ENCODE results near the gene ZBTB8A.
"Not testable (repeated sequence)": the region's sequence is repeated elsewhere in the genome, so short reads cannot be mapped to it uniquely, and the experiment has no call there.

The ZBTB8A gene

DNA sequence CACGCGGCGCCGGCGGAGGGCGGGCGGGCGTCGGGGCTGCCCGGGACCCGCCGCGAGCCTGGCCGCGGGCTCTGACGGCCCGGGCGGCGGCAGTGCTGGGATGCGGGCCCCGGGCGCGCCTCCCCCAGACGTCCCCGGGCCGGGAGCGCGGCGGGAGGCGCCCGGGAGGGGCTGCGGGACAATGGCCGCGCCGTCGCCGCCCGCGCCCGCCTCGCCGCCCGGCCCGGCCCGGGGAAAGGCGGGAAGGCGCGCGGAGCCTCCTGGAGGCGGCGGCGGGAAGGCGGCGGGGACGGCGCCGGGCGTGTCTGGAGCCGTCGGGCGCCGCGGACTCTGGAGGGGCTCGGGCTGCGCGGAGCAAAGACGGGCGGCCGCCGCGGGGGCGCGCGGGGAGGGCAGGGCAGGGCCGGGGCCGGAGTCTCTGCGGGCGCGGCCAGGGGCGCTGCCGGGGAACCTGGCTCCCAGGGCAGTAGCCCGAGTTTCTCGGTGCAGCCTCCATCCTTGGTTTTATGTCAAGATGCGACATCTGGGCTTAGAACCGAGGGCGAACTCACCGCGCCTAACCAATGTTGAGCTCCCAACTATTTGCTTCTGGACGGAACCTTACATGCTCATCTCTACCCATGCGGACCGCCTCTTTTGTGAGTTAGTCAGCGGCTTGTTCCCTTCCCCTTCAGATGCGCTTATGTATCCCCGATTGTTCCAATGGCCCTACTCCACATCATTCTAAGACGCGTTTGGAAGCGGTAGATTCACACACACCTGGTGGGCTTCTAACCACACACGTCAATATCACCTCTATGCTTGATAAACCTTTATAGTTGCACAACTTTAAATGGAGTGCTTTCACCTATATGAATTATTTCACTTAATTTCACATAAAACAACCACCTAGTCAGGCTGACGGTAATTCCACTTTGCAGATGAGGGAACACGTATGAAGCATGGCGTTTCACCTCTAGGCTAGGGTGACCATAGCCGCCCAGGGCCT lies 651 bp downstream of the ZBTB8A start:
- DNase-seq = peak; percentile 44

DNA sequence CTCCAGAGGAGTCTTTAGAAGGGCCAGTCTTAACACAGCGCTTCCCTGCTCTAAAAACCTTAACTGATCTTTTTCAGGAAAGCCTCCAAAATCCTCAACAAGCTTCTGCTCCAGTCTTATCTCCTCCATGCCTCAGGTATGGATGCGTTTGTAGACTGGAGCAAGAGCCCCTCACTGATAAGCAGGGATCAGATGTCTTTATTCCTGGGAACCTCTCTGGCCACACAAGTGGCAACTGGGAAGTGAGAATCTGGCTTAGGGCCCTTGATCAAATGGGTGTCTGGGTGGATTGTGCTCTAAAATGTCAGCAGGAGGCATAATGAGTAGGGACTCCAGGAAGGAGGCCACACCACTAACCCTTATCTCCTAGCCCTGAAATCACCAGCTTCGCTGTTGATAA lies 1.4 kb downstream of the ZBTB8A start:
- no peak for DNase-seq

DNA sequence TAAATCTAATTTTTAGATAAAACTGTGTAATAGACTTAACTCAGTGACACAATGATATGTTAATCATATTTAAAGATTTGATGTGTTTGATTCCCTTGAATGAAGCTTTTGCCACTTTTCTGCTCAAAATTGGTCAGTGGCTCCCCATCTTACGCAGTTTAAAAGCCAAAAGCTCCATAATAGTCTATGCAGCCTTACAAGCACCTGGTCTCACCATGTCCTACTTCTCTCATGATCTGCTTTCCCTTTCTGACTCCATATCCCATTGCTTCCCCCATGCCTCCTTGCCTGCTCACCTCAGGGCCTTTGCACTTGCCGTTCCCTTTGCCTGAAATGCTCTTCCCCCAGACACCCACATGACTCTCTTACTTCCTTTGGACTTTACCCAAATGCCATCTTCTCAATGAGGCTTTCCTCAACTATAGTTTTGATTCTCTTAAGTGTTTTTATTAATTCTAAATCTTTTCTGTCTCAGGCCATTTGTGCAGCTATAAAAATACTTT lies 1.9 kb downstream of the ZBTB8A start:
- no peak for DNase-seq

DNA sequence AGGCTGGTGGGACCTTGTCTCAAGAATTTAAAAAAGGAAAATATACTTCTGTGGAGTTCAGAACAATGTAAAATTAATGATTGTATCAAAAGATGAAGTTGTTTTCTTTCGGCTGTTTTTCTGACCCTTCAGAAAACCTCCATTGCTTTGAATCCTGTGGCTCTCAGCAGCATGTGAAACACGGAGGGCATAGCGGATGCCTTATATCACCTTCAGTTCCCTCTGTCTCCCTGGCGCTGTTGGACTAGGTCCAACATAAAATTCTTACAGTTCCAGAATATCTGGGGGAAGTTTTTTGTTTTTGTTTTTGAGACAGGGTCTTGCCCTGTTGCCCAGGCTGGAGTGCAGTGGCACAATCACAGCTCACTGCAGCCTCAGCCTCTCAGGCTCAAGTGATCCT lies 7.4 kb downstream of the ZBTB8A start:
- DNase-seq = no peak

DNA sequence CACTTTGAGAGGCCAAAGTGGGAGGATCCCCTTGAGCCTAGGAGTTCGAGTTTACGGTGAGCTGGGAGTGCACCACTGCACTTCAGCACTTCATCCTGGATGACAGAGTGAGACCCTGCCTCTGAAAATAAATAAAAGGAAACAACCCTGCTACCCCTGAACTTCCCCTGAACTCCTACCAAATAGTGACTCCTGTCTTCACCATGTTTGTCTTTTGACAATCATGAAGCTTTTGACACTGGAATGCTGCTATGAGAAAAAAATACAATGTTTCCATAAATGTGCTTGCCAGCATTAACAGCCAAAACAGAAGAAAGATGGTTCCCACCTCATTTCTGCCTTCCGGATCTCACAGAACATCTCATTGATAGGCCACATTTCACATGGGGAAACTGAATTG lies 10.4 kb downstream of the ZBTB8A start:
- DNase-seq = no peak

DNA sequence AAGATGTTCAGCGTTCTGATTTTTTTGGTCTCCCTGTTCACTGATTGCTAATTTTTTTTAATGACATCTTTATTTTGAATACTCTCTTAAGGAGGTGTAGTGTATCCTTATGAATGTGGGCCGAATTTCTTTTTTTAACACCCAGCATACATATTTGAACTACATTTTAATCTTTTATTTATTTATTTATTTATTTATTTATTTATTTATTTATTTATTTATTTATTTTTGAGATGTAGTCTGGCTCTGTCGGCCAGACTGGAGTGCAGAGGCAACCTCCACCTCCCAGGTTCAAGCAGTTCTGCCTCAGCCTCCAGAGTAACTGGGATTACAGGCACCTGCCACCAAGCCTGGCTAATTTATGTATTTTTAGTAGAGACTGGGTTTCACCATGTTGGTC lies 15.1 kb downstream of the ZBTB8A start:
- DNase-seq = no peak

DNA sequence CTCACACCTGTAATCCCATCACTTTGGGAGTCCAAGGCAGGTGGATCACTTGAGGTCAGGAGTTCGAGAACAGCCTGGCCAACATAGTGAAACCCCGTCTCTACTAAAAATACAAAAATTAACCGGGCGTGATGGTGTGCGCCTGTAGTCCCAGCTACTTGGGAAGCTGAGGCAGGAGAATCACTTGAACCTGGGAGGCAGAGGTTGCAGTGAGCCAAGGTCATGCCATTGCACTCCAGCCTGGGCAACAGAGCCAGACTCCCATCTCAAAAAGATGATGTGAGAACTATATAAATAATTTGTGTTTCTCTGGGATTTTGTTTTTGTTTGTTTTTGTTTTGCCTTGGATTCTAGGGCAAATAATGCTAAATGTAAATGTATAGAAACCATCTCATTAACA lies 17.8 kb downstream of the ZBTB8A start:
- not testable (repeated sequence) for DNase-seq

DNA sequence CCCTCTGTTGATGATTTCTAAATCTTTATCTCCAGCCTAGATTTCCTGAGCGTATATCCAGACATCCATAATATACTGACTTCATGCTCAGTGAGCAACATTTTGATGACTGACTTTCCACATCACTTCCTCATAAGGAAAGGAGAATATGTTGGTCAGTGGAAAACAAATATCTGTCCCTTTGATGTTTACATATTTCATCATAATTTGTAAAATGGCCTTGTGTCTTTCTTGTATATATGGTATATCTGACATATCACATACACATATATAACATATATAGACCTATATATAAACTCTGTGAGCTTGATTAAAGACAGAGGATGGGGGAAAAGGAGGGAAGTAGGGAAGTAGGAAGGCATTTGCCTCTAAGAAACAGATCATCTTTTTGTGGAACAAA lies 18.6 kb downstream of the ZBTB8A start:
- DNase-seq = no peak

DNA sequence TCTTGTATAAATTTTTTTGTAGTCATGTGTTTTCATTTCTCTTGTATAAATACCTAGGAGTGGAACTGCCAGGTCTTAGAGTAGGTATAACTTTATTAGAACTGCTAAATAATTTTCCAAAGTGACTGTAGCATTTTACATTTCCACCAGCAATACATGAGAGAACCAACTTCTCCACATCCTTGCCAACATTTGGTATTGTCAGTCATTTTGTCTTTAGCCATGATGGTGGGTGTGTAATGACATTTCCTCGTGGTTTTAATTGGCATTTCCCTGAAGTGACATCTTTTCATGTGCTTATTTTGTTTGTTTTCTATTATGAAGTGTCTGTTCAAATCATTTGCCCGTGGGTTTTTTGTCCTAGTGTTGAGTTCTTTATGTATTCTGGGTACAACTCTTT lies 29.7 kb downstream of the ZBTB8A start:
- no peak for DNase-seq

DNA sequence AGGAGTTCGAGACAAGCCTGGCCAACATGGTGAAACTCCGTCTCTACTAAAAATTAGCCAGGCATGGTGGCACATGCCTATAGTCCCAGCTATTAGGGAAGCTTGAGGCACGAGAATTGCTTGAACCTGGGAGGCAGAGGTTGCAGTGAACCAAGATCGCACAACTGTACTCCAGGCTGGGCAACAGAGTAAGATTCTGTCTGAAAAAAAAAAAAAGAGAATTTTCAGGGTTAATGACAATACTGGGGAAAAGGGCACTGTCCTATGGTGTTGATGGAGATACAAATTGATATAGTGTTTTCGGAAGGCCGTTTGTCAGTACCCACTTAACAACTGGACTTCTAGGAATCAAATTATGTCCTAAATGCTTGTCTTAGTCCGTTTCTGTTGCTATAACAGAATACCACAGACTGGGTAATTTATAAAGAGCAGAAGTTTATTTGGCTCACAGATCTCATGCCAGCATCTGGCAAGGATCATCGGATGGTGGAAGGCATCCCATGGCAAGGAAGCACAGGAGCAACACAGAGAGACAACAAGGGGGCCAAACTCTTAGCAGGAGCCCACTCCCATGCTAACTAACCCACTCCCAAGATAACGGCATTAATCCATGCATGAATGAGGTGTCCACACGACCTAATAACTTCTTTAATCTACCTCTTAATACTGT lies 41.3 kb downstream of the ZBTB8A start:
- DNase-seq = no peak

DNA sequence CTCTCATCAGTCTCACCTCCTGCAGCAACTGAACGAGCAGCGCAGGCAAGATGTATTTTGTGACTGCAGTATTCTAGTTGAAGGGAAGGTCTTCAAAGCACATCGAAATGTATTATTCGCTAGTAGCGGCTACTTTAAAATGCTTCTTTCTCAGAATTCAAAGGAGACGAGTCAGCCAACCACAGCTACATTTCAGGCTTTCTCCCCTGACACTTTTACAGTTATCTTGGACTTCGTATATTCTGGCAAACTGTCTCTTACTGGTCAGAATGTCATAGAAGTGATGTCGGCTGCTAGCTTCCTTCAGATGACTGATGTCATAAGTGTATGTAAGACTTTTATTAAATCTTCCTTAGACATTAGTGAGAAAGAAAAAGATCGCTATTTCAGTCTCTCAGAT lies 53.7 kb downstream of the ZBTB8A start:
- DNase-seq = no peak

DNA sequence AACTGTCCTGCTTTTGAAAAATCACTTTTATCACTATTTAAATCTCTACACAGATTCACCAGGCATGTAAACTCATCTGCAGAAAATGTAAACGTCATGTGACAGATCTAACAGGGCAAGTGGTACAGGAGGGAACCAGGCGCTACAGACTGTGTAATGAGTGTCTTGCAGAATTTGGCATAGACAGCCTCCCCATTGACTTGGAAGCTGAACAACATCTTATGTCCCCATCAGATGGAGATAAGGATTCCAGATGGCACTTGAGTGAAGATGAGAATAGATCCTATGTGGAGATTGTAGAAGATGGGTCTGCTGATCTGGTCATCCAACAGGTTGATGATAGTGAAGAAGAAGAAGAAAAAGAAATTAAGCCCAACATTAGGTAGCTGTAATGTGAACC lies 60.8 kb downstream of the ZBTB8A start:
- no peak for DNase-seq

DNA sequence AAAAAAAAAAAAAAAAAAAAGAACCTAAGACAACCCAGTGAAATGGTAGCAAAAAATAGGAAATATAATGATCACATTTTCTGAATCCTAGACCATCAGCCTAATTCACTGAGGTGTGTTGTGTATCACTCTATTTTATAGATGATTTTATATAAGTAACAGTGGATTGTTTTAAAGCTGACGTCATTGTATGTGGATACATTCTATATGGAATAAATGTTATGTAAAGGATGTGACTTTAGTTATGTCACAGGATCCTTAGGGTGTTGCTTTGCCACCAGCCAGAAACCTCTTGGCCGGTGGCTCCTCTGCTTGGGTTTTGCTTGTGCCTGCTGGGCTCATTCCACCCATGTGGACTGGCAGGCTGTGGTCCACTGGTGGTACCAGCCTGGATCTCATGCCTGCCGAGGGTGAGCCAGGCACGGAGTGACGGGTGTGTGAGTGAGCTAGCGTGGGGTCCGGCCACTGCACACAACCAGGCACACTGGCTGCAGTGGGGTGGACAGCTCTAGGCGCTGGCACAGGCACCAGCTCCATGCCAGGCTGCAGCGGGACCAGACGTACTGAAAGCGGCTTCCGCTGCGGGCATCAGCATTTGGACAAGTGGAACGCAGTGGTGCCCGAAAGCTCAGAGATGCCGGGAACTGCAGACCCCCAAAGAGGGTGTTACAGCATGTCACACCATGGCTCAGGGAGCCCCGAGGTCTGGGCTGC lies 66.6 kb downstream of the ZBTB8A start:
- DNase-seq = no peak

DNA sequence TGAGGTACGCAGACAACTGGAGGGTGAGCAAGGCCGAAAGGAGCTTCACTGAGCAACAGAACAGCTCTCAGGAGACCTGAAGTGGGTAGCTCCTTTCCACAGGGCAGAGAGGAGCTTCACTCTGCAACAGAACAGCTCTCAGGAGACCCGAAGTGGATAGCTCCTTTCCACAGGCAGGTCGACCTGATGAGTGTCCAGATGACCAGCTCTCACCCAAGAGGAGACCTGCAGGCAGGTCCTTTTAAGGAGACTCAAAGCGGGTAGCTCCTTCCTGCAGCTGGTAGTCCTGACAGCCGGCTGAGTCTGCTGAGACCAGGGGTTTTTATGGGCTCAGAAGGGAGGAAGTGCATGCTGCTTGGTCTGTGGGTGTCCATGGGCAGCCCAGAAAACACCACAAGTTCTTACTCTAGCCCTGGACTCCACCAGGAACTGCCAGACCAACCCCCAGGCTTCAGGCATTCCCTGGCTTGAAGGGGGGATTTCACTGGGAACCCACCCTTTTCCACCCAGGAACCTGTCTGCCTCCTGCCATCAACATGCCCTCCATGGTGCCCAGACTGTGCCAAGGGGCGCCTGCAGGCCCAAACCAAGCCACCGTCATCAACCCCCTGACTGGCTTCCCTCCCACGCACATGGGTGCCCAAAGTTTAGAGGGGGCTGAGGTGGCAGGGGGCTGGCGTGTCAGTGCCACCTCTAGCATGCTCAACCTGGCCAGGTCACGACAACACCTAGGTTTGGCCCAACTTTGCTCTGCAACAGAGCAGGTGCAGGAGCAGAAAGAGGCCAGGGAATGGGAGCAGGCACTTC lies 67.5 kb downstream of the ZBTB8A start:
- no peak for DNase-seq

DNA sequence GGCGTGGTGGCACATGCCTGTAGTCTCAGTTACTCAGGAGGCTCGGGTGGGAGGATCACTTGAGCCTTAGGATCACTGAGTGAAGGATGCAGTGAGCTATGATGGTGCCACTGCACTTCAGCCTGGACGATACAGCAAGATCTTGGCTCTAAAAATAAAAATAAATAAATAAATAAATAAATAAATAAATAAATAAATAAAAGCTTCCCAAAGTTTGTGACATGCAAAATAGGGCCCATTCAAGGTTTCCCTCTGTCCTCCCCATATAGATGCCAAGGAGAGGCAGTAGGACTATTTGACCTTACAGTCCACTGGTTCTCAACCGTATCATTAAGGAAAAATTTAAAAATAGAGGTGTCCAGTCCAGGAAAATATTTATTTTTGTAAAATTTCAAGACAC lies 70.0 kb downstream of the ZBTB8A start:
- DNase-seq = no peak

DNA sequence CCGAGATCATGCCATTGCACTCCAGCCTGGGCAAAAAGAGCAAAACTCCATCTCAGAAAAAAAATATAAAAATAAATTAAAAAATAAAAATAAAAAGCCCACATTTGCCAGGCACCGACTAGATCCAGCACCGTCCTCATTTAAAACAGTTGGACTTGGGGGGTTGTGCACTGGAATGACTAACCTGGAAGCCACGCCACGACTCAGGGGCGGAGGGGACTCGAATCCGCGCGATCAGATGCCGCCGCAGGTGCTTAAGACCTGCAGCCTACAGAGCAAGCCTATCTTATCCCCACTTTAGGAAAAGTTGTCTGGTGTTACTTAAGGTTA lies 72.6 kb downstream of the ZBTB8A start:
- no peak for DNase-seq

DNA sequence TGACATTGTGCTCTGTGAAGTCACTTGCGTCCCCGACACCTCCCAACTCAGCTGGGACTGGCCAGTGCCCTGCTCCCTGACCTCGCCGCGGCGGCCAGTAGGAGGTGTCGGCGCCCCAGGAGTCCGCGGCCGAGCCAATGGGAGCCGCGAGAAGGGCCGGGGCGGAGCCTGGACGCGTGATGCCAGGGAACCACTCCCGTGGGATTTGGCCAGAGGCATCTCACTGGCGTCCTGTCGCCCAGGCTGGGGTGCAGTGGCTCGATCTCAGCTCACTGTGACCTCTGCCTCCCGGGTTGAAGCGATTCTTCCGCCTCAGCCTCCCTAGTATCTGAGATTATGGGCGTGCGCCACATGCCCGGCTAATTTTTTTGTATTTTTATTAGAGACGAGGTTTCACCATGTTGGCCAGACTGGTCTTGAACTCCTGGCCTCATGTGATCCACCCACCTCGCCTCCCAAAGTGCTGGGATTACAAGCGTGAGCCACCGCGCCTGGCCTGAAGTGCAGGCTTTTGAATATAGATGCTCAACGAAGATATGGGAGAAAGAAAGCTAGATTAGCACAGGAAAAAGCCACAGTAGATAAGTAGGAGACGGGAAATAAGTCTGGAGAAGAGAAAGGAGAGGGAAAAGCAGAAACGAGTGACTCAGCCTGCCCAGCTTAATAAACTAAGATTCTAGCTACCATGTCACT lies 73.1 kb downstream of the ZBTB8A start:
- peak; percentile 58 for DNase-seq

DNA sequence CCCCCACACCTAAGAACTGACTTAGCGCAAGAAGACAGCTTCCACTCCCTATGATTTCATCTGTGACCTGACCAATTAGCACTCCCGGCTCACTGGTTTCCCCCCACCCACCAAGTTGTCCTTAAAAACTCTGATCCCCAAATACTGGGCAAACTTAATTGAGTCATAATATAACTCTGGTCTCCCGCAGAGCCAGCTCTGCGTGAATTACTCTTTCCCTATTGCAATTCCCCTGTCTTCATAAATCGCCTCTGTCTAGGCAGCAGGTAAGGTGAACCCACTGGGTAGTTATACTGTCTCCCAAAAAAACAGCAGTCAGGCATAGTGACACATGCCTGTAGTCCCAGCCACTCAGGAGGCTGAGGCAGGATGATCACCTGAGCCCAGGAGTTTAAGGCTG lies 74.2 kb downstream of the ZBTB8A start:
- no peak for DNase-seq

DNA sequence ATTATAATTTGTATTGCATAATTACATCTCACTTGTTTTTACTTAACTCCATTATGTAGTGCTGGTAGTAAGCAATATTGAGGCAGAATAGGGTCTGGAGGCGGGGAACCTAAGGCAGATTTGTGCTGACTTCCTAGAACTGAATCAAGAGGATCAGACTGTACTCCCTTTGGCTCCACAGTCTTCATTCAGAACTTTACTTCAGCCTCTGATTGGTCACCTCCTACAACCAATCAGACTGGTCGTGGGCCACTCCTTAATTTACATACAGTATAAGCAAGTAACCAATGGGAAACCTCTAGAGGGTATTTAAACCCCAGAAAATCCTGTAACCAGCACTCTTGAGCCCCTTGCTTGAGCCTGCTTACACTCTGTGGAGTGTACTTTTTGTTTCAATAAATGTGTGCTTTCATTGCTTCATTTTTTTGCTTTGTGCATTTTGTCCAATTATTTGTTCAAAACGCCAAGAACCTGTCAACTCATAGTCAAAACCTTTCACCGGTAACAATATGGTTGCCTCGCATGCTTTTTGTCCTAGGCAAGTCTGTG lies 79.5 kb downstream of the ZBTB8A start:
- DNase-seq = no peak

DNA sequence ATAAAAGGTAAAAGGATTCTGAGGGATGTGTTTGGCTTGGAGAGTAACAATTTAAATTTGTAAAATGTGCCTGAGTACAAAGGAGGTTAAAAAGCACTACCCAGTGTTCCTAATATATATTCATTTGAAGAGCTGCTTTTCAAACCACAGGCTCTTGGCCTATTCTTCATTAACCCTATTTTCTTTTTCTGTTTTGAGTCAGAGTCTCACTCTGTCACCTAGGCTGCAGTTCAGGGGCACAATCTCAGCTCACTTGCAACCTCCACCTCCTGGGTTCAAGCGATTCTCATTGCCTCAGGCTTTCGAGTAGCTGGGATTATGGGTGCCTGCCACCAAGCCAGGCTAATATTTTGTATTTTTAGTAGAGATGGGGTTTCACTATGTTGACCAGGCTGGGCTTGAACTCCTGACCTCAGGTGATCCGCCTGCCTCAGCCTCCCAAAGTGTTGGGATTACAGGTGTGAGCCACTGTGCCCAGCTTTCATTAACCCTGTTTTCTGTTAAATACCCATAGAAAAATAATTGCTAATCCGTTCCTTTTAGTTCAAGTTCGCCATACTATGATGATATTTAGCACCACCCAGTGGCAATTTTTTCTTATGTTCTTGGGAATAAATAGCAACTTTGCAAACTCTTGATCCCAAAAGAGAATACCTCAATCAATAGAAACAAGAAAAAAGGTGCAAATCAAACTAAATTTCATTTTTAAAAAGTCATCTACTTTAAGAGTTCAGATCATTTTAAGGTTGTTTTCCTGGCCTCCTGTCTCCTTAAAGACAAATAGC lies 80.7 kb downstream of the ZBTB8A start:
- DNase-seq = no peak

DNA sequence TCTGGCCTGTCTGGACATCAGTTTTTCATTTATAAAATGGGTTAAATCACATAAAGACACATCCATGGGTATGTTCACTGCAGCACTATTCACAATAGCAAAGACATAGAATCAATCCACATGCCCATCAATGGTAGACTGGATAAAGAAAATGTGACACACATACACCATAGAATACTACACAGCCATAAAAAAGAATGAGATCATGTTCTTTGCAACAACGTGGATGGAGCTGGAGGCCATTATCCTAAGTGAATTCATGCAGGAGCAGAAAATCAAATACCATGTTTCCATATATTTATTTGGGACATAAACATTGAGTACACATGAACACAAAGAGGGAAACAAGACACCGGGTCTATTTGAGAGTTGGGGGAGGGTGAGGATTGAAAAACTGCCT lies 83.0 kb downstream of the ZBTB8A start:
- DNase-seq = no peak
